AG09319 (cell line): ENCODE results near the gene DCUN1D3.

Experiments used
- DNase-seq: peaks from one replicate; pipeline ENCODE4 v3.0.0-alpha.2; 2010; ENCODE audit warnings: low read depth; ENCODE audit errors: extremely low read depth
- TF ChIP-seq, protein P1 (sequence below): IDR thresholded peaks from 2 replicates; pipeline ENCODE4 v1.5.1; 2011; ENCODE audit warnings: low read depth, mild to moderate bottlenecking, inconsistent platforms, low read length, moderate library complexity

Gene DCUN1D3

GRCh38 chr16:20839504-20839903 is 60.7 kb downstream of the DCUN1D3 start:
- TF ChIP-seq, protein P1, sequence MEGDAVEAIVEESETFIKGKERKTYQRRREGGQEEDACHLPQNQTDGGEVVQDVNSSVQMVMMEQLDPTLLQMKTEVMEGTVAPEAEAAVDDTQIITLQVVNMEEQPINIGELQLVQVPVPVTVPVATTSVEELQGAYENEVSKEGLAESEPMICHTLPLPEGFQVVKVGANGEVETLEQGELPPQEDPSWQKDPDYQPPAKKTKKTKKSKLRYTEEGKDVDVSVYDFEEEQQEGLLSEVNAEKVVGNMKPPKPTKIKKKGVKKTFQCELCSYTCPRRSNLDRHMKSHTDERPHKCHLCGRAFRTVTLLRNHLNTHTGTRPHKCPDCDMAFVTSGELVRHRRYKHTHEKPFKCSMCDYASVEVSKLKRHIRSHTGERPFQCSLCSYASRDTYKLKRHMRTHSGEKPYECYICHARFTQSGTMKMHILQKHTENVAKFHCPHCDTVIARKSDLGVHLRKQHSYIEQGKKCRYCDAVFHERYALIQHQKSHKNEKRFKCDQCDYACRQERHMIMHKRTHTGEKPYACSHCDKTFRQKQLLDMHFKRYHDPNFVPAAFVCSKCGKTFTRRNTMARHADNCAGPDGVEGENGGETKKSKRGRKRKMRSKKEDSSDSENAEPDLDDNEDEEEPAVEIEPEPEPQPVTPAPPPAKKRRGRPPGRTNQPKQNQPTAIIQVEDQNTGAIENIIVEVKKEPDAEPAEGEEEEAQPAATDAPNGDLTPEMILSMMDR, result no peak
- no peak for DNase-seq

DNA sequence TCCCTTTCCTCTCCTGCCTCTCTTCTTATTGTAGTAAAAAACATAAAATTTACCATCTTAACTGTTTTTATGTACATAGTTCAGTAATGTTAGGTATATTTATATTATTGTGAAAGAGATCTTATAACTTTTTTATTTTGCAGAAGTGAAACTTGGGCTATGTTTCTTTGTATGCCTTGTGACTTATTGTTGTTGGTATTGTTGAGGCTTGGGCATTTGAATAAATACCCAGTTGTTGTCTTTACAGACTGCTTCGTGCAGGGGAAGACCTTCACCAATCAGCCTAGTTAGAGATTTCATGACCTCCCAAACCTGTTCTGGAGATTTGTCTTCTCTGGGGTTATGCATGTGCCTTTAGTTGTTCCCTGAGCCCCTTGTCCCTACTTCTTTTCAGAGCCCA is 61.9 kb downstream of the DCUN1D3 start:
- TF ChIP-seq, protein P1, result no peak
- DNase-seq, result no peak

DNA sequence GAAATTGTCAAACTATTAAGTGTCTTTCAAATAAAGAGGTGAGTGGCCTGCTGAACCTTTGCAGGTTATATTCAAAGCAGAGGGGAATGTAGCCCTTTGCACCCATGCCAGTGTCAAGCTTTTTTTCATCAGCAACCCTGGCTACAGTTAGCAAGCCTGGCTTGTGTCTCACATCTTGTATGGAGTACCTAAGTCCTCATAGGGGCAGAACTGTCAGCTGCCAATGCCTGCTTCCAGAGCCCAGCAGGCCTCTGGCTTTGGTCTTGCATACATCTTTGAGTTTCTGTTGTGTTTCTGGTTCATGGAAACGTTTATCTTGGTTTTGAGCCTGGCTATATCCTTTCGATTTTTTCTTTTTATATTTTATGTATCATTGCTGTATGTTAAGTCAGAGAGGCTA is 67.1 kb downstream of the DCUN1D3 start:
- DNase-seq, result no peak
- TF ChIP-seq, protein P1, result no peak

- TF ChIP-seq, protein P1, result no peak
- DNase-seq, result no peak
These were observed 69.8 kb downstream of the DCUN1D3 start for GRCh38 chr16:20830372-20830771.

- DNase-seq, result no peak
These were observed 70.6 kb downstream of the DCUN1D3 start for GRCh38 chr16:20829536-20829935.

DNA sequence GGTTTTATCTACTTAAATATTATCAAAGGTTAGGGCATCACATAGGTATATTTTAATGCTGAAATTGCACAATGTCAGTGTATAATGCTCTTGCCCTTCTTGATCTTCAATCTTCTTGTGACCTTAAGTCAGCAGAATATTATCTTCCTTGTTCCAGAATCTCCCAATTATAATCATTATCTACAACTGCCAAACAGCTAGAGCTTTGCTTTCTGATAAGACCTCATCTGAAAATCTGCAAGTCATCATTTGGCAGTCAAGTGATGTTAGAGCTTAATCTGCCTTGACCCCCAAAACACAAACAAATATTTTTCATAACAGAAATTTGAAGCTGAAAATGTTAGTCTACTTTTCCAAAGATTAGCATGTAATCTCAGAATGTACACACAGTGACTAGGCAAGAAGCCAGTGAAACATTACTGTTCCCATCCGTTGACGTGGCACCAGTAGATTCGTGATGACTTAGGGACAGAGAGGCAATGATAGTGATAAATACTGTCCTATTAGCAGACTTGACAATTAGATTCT is 74.1 kb downstream of the DCUN1D3 start:
- TF ChIP-seq, protein P1, result no peak
- DNase-seq, result no peak

More at GRCh38 chr16:20829536-20829935, 70.6 kb downstream of the DCUN1D3 start:
- TF ChIP-seq, protein P1, result no peak

DNA sequence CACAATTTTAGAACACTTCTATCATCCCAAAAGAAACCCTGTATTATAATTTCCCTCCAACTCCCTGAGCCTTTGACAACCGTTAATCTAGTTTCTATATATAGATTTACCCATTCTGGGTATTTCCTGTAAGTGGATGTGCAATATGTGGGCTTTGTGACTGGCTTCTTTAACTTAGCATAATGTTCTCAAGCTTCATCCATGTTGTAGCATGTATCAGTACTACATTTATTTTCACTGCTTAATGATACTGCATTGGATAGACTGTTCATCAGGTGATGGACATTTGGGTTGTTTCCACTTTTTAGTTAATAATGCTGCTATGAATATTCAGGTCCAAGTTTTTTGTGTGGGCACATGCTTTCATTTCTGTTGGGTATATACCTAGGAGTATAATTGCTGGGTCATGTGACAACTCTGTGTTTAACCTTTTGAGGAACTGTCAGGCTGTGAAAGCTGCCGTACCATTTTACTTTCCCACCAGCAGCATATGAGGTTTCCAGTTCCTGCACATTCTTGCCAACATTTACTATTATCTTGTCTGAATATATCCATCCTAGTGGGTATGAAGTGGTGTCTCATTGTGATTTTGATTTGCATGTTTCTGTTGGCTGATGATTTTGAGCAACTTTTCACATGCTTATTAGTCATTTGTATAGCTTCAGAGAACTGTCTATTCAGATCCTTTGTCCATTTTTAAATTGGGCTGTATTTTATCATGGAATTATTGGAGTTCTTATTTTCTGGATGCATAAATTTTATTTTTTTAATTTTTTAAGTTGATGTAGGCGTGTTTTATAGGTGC is 77.4 kb downstream of the DCUN1D3 start:
- no peak for DNase-seq
- TF ChIP-seq, protein P1, result no peak
